GM21360 (cell line): ENCODE results near the gene CRIM1.

Experiments used
- ATAC-seq: cut with Tn5 transposase; IDR thresholded peaks from one replicate; pipeline ENCODE4 v1.9.1; 2021; ENCODE audit warnings: mild to moderate bottlenecking, moderate library complexity; ENCODE audit not compliant: unreplicated experiment

The CRIM1 gene

DNA sequence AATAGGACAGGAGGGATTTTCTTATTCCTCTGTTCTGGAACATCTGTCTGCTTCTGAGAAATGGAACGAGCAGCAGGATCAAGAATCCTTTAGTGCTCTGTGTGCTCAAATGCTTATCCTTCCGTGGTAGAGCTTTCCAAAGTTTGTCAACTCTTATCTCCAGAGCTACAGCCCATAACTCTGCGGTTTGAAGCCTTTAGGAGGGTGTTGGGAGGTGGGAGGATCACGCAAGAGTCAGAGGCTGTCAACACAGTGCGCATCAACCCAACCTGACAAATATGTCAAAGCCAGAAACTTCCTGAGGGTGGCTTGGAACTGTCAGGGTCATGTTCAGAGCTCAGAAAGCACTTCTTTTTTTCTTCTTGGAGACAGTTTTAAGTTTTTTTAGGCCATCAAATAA lies 95.9 kb downstream of the CRIM1 start:
- no peak for ATAC-seq

- no peak for ATAC-seq
Measured at GRCh38 chr2:36452260-36452659, 96.7 kb downstream of the CRIM1 start.

GRCh38 chr2:36453652-36454051 lies 98.1 kb downstream of the CRIM1 start:
- ATAC-seq: no peak

- ATAC-seq: no peak
Measured at GRCh38 chr2:36455011-36455410, 99.4 kb downstream of the CRIM1 start.

GRCh38 chr2:36455788-36456187 lies 100.2 kb downstream of the CRIM1 start:
- ATAC-seq: no peak

DNA sequence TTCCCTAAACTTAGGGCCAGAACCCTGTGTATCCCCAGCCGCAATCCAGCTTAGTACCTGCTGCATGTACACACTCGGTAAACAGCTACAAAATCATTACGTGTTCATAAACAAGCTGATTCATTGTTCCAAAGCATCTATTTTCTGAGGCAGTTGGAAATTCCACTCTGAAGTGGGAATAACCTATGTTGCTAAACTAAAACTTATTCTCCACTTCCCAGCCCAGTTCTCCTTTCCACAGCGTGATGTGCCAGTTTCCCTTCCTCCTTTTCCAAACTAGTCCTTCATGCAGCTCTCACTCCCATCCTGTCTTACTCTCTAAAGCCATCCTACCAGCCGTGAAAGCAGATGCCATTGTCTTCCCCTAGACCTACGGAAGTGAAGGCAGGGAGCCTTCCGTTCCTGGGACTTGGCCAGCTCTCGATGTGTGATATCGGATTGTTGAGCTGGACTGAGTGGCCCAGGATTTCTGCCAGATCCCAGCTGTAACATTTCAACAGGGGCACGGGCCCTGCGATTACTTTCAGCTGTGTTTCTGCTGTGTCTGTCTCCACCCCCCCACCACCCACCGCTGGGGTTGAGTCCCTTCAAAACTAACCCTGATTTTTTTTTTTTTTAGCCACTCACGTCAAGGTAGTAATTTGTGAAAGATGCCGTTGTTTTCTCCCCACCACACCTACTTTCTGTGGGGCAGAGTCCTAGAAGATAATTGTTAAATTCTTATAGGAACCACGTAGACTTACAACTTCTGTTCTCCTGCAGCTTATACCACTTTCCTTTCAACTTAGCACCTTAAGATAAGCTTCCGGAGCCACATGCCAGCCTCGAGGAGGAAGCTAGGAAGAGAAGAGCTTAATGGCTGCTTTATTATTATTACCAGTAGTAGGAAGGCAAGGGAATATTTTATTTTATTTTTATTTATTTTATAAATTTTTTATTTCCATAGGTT lies 100.9 kb downstream of the CRIM1 start:
- ATAC-seq: no peak

DNA sequence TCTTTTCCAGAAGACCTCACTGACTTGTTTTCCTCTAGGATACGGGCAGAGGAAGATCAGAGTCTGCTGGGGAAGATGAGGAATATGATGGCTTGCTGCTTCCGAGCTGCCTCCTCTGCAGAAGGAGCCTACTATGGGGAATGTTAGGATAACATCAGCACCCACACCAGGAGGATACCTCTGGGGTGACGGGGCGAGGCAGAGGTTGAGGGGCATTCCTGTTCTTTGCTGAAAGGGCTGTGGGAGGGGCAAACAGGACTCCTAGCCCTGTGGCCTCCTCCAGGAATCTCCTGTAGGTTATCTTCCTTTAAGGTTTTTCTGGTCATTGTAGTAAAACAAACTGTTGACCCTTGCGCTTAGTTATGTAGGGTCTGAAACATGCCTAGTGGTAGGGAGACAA lies 102.5 kb downstream of the CRIM1 start:
- ATAC-seq: no peak

DNA sequence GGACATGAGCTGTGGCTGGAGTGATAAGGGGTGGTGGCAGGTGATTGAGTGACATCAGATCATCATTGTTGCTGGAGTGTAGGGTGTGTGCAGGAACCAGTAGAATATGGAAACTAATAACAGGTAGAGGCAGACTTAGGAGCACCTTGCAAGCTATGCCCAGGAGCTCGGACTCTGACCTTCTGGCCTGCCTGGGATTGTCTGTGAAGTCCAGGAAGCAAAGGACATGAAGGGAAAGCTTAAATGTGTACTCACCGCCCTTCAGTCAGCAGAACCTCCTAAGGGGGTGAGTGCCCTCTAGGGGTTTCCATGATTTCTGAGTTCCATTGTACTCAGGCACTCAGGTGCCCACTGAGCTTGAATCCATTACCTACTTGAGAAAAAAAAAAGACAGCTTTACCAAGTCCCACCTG lies 104.2 kb downstream of the CRIM1 start:
- no peak for ATAC-seq

- peak; percentile 64 for ATAC-seq
Measured at GRCh38 chr2:36461039-36461681, 105.6 kb downstream of the CRIM1 start.

DNA sequence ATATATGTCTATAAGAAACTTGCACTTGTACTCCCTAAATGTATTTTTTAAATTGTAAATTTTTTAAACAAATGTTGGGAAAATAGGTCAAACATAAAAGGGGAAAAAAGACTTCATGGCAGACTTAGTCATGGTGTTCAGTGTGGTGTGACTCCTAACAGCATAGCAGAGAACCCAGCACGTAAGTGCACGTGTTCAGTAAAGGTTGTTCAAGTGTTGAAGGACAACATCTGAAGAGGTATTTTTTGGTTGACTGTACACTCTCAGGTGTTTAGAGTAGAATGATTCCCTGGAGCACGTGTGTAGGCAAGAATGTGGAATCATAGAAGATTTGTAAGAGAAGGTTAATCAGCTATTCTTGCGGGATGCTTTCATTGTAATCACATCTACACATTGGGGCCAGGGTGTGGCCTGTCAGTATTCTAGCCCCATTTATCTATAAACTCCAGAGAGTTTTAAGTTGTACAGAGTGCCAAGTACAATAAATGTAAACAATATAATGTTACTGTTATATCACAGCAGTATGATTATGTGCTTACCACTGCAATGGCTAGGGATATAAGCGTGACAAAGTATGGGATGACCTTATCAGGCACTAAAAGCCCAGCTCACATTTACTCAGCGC lies 106.8 kb downstream of the CRIM1 start:
- no peak for ATAC-seq

DNA sequence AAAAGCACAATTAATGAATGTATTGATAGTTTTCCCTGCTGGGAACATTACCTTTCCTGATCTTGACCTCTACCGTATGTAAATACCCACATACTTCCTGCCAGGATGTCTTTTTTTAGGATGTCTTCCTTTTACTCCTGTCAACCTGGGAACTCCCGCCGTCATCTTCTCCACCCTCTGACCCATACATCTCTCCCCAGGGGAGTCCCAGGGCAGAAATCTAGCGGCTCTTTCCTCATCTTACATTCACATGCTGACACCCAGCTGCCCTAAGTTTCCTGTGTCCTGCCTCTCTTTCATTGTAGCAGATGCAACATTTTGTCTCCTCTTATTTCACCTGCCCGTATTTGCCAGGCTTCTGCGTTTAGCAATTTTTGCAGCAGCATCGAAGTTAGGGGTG lies 107.8 kb downstream of the CRIM1 start:
- no peak for ATAC-seq

DNA sequence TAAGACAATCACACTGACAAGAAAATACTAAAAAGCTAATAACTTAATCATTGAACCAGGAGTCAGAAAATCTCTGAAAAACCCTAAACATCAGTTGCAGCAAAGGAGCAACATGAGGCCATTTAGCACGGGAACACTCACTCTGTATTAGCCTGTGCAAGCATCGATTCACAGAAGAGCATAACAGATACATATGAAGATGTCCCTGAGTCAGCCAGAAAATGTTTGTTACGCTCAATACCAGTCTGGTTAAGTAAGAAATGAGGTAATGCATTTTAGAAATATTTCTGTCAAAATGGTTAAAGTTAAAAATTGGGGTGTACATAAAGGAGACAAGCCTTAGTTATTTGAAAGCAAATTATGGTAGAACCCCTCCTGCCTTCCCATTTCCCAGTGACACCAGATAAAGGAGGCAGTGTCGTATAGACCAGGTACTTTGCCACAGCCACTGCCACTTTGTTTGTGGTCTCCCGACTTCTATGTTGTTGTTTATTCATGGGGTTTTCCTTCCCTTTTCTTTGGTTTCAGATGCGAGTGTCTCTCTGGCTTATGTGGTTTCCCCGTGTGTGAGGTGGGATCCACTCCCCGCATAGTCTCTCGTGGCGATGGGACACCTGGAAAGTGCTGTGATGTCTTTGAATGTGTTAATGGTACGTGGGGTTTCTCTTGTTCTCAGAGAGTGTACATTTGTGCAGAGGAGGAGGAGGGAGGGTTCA lies 108.6 kb downstream of the CRIM1 start:
- ATAC-seq: no peak

- ATAC-seq: no peak
Measured at GRCh38 chr2:36466135-36466534, 110.6 kb downstream of the CRIM1 start.

- no peak for ATAC-seq
Measured at GRCh38 chr2:36468463-36469105, 113.0 kb downstream of the CRIM1 start.

DNA sequence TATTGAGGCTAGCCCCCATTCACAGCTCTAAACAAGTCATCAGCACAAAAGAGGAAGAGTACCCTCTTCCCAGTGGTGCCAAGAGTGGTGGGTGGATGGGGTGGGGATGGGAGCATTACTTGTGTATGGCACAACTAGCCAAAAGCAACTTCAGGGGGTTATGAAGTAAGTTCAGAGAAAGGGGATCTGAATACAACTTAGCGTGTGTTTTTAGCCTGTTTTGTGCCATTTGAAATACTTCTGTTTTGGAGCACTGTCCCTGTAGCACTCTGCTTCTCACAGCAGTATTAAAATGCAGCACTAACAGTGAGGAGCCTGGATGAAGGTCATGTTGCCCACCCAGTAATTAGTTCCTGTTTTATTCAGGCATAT lies 113.5 kb downstream of the CRIM1 start:
- ATAC-seq: no peak

- no peak for ATAC-seq
Measured at GRCh38 chr2:36469710-36470109, 114.1 kb downstream of the CRIM1 start.

- ATAC-seq: no peak
Measured at GRCh38 chr2:36473230-36473629, 117.7 kb downstream of the CRIM1 start.

- ATAC-seq: no peak
Measured at GRCh38 chr2:36476411-36476810, 120.8 kb downstream of the CRIM1 start.

DNA sequence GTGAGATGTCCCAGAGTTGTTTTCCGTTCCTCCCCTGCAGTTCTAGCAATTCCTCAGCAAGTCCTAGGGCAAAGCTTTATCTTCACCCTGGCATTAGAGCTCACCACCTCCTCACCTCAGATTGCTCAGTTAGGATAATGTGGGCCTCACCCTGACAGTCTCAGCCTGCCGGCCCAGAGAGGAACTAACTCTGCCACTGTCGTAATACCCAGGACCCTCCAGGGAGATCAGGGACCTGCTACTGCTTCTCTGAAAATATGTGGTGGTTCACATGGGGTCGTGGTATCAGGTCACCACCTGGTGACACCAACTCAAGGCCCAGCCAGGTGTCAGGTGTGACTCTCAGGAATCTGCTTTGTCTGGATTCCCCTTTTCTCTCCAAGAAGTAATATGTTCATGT lies 121.7 kb downstream of the CRIM1 start:
- no peak for ATAC-seq

DNA sequence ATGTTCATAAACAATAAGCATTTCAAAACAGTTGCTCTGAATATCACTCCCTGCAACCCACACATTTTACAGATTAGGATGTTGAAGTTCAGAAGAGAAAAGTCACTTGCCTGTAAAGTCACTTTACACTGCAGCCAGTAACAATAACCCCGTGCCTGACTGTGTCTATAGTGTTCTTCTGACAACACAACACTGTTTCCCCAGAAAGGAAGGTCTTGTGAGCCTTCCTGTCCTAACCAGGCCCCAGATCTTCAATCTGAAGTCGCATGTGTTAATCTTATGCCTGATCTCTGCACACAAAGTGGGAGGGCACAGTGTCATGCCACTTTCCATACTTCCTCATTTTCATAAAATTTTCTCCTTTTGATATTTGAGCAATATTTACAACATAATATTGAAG lies 122.2 kb downstream of the CRIM1 start:
- ATAC-seq: no peak

- no peak for ATAC-seq
Measured at GRCh38 chr2:36478332-36478738, 122.8 kb downstream of the CRIM1 start.
